Measurements from ENCODE around the gene OR7C1. TPM values are rescaled to one million over a fixed set of nuclear protein-coding genes. Genes with fewer than 3 reads are reported as not detected.

The OR7C1 gene
- total RNA-seq, 2 donors from 2014 or later = not detected

DNA sequence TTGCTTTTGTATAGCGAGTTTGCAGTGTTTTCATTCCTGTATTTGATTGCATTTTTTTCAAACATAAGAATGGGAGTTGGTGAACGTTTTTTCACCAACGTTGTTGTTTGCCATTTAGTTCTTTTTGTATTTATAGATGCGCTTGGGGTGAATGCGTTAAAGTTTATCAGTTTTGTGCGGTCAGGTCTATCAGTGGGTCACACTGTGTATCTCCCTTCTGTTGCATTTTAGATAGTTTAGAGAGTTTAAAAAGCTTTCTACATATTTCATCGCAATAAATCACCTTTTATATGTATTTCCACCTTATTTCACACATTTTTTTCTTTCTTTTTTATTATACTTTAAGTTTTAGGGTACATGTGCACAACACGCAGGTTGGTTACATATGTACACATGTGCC, 16.4 kb downstream of the OR7C1 start:
- no peak for DNase-seq
- H3K9me3 ChIP-seq = no peaks in the 10 kb centered on the region
- no peaks in the 10 kb centered on the region for H3K4me1 ChIP-seq
- no peak for TF ChIP-seq CTCF (IDR thresholded peaks at IDR 0.05)
- no peak overlapping the region for H3K9ac ChIP-seq (ENCODE audit: low read depth in 2 of 2, low read length in 2 of 2)
- no peak overlapping the region for H3K27ac ChIP-seq
- no peaks in the 10 kb centered on the region for H3K27me3 ChIP-seq
- no peak overlapping the region for H3K4me3 ChIP-seq
- intact Hi-C loops (cut with DNase I) = no loop called here
- H3K36me3 ChIP-seq = no peaks in the 10 kb centered on the region

DNA sequence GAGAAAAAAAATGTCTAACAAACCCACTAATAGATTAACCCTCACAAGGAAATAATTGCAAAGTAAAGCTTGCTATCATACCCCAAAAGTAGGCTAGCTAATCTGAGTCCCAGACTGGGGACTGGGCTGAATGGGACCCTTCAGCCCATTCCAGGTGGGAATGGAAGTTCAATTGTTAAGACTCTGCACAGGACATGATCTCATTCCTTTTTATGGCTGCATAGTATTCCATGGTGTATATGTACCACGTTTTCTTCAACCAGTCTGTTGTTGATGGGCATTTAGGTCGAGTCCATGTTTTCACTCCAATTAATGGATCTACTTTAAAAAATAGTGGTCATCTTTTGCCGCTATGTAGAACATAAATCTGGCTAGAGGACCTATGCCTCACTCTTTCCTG, 17.9 kb downstream of the OR7C1 start:
- no peak for TF ChIP-seq CTCF (IDR thresholded peaks at IDR 0.05)
- H3K4me1 ChIP-seq = no peaks in the 10 kb centered on the region
- intact Hi-C loops (cut with DNase I) = no loop called here
- DNase-seq = no peak
- H3K36me3 ChIP-seq = no peaks in the 10 kb centered on the region
- H3K9me3 ChIP-seq = no peaks in the 10 kb centered on the region
- no peak overlapping the region for H3K4me3 ChIP-seq
- H3K9ac ChIP-seq (ENCODE audit: low read depth in 2 of 2, low read length in 2 of 2) = no peak overlapping the region
- H3K27me3 ChIP-seq = no peaks in the 10 kb centered on the region
- H3K27ac ChIP-seq = no peak overlapping the region

DNA sequence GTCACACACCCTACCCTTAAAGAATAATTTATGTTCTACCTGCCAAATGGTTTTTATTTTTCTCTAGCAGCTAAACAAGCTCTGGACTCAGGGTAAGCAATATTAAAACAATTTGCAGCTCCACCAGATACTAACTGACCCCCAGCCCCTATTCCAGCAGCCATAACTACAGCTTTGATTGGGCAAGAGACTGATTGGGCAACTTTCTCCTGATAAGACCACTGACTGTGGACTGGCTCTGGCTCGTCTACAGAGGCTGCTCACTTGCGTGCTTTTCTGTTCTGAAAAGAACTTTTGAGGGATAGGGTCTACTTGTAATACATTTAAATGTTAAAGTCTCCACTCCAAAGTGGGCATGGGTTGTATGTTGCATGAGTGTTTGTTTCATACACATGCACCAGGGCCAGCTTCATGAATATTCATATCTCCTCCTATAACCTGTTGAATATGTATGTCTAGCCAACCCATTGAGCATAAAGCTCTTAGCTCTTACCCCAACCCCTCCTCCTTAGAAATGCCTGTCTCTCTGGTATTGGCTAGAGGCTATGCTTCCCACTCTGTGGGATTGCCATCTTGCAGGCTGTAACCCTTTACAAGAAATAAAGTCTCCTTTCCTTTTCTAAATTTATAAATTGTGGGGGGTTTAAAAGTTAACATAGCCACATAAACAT, 19.9 kb downstream of the OR7C1 start:
- Histone ChIP-seq H3K9me3 (no peaks in the 10 kb centered on the region), H3K27me3 (no peaks in the 10 kb centered on the region), H3K36me3 (no peaks in the 10 kb centered on the region), H3K4me1 (no peaks in the 10 kb centered on the region), H3K4me3 (no peak overlapping the region), H3K27ac (no peak overlapping the region), H3K9ac (ENCODE audit: low read depth in 2 of 2, low read length in 2 of 2) (no peak overlapping the region)
- DNase-seq = no peak
- intact Hi-C loops (cut with DNase I) = no loop called here
- no peak for TF ChIP-seq CTCF (IDR thresholded peaks at IDR 0.05)

DNA sequence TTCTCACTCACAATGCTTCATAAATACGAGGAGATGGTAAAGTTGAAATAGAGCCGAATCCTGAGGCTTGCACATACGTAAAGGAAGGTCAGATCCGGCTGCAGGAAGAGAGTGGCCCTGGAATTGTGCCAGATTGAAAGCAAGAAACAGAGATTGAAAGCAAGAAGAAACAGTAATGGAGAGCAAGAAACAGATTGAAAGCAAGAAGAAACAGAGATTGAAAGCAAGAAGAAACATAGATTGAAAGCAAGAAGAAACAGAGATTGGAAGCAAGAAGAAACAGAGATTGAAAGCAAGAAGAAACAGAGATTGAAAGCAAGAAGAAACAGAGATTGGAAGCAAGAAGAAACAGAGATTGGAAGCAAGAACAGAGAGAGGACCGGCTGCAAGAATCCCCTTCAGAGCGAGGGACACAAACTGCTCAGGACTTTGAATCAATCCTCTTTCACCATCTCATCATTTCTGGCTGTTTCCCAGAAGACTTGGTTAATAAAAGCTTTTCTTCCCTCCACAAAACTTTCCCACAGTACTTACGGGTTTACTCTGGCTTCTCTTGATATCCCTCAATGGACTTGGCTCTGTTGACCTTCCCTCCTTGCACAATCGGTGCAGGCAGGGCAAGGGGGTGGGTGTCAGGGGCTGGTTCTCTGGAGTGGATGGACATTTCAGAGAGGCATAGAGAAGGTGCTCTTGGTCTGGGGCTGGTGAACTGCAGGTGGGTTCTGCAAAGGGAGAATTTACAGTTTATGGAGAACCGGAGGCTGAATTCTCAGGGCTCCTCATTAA, 25.5 kb downstream of the OR7C1 start:
- no peak for TF ChIP-seq CTCF (IDR thresholded peaks at IDR 0.05)
- Histone ChIP-seq H3K36me3 (no peaks in the 10 kb centered on the region), H3K4me3 (no peak overlapping the region), H3K9me3 (no peaks in the 10 kb centered on the region), H3K4me1 (no peaks in the 10 kb centered on the region), H3K27ac (no peak overlapping the region), H3K9ac (ENCODE audit: low read depth in 2 of 2, low read length in 2 of 2) (no peak overlapping the region), H3K27me3 (no peaks in the 10 kb centered on the region)
- no peak for DNase-seq
- intact Hi-C loops (cut with DNase I) = no loop called here

- intact Hi-C loops (cut with DNase I) = no loop called here
Measured at GRCh38 chr19:14804765-14805164, 30.2 kb downstream of the OR7C1 start.

More at GRCh38 chr19:14804765-14805164, 30.2 kb downstream of the OR7C1 start:
- Histone ChIP-seq H3K27me3 (no peaks in the 10 kb centered on the region), H3K4me1 (no peaks in the 10 kb centered on the region), H3K27ac (no peak overlapping the region), H3K9me3 (no peaks in the 10 kb centered on the region), H3K9ac (ENCODE audit: low read depth in 2 of 2, low read length in 2 of 2) (no peak overlapping the region), H3K36me3 (no peaks in the 10 kb centered on the region), H3K4me3 (no peak overlapping the region)
- DNase-seq = no peak
- no peak for TF ChIP-seq CTCF (IDR thresholded peaks at IDR 0.05)
